Neural cell (in vitro differentiated cells): ENCODE results near the gene POLR2C. TPM values are rescaled to one million over a fixed set of nuclear protein-coding genes. Genes with fewer than 3 reads are reported as not detected.

Source experiments
- H2AFZ ChIP-seq: fragments of 200-600, 300-800 bp; sonication (generic), shearing (Covaris generic); 2 replicates; pipeline ENCODE4 v1.6.0; 2014; ENCODE audit warnings: low read depth, mild to moderate bottlenecking, antibody characterized with exemption, low read length, moderate library complexity
- H3F3A ChIP-seq: fragments of 200-600 bp; shearing (Covaris generic); 2 replicates; pipeline ENCODE4 v1.6.1; 2016; ENCODE audit warnings: mild to moderate bottlenecking, moderate library complexity, mixed read lengths, antibody characterized with exemption, low read length; ENCODE audit not compliant: insufficient read depth, poor library complexity, severe bottlenecking
- H3K27ac ChIP-seq: fragments of 200-600, 300-800 bp; sonication (generic), shearing (Covaris generic); 2 replicates; pipeline ENCODE4 v1.5.1; 2014; ENCODE audit warnings: mild to moderate bottlenecking, low read length, moderate library complexity
- H3K27me3 ChIP-seq: fragments of 300-800, 200-600 bp; sonication (generic), shearing (Covaris generic); 2 replicates; pipeline ENCODE4 v1.6.0; 2014; ENCODE audit warnings: mild to moderate bottlenecking, low read depth, low read length, moderate library complexity; ENCODE audit not compliant: insufficient read depth
- H3K36me3 ChIP-seq: fragments of 300-800, 200-600 bp; sonication (generic), shearing (Covaris generic); 2 replicates; pipeline ENCODE4 v1.5.1; 2014; ENCODE audit warnings: mild to moderate bottlenecking, antibody characterized with exemption, low read length, moderate library complexity; ENCODE audit not compliant: insufficient read depth
- H3K4me2 ChIP-seq: fragments of 300-800, 200-600 bp; sonication (generic), shearing (Covaris generic); 2 replicates; pipeline ENCODE4 v1.6.0; 2014; ENCODE audit warnings: mild to moderate bottlenecking, low read length
- H3K4me3 ChIP-seq: fragments of 300-800, 200-600 bp; sonication (generic), shearing (Covaris generic); 2 replicates; pipeline ENCODE4 v1.5.1; 2014; ENCODE audit warnings: mild to moderate bottlenecking, low read length, moderate library complexity
- H3K79me2 ChIP-seq: fragments of 200-600 bp; shearing (Covaris generic); replicated peaks from 2 replicates; pipeline ENCODE4 v1.6.0; 2014; ENCODE audit warnings: mild to moderate bottlenecking, low read length, moderate library complexity; ENCODE audit not compliant: insufficient read depth
- H3K9ac ChIP-seq: fragments of 300-800, 200-600 bp; sonication (generic), shearing (Covaris generic); 2 replicates; pipeline ENCODE4 v1.6.1; 2016; ENCODE audit warnings: mild to moderate bottlenecking, low read length, mixed read lengths
- H3K9me2 ChIP-seq: fragments of 200-600 bp; shearing (Covaris generic); 2 replicates; pipeline ENCODE4 v1.6.1; 2016; ENCODE audit warnings: mild to moderate bottlenecking, low read length, mixed read lengths; ENCODE audit not compliant: insufficient read depth
- H3K9me3 ChIP-seq: fragments of 200-600, 300-800 bp; sonication (generic), shearing (Covaris generic); 2 replicates; pipeline ENCODE4 v1.6.1; 2016; ENCODE audit warnings: mild to moderate bottlenecking, mixed run types, low read length, moderate library complexity, mixed read lengths
- H4K20me1 ChIP-seq: fragments of 200-600 bp; shearing (Covaris generic); 2 replicates; pipeline ENCODE4 v1.6.1; 2016; ENCODE audit warnings: mild to moderate bottlenecking, mixed run types; ENCODE audit not compliant: insufficient read depth
- CTCF ChIP-seq: fragments of 450-650 bp; IDR thresholded peaks from 2 replicates; pipeline ENCODE4 v1.5.1; 2014; ENCODE audit warnings: antibody characterized with exemption, mild to moderate bottlenecking, moderate library complexity; ENCODE audit not compliant: poor library complexity, severe bottlenecking
- EP300 ChIP-seq: fragments of 450-650 bp; conservative IDR thresholded peaks from 2 replicates; pipeline ENCODE4 v1.6.1; 2014; ENCODE audit warnings: antibody characterized with exemption, mild to moderate bottlenecking, moderate library complexity; ENCODE audit not compliant: poor library complexity, severe bottlenecking
- EZH2 ChIP-seq: fragments of 200-600, 300-800 bp; shearing (Covaris generic), sonication (generic); IDR thresholded peaks from 2 replicates; pipeline ENCODE4 v1.6.1; 2014; ENCODE audit warnings: antibody characterized with exemption, low read length, borderline replicate concordance, mild to moderate bottlenecking; ENCODE audit not compliant: insufficient read depth, poor library complexity, severe bottlenecking
- MXI1 ChIP-seq: fragments of 450-650 bp; conservative IDR thresholded peaks from 2 replicates; pipeline ENCODE4 v1.6.1; 2014; ENCODE audit warnings: antibody characterized with exemption, mild to moderate bottlenecking; ENCODE audit not compliant: poor library complexity, severe bottlenecking
- POLR2AphosphoS5 ChIP-seq: IDR thresholded peaks from 2 replicates; pipeline ENCODE4 v1.6.1; 2012
- RAD21 ChIP-seq: fragments of 450-650 bp; conservative IDR thresholded peaks from 2 replicates; pipeline ENCODE4 v1.6.1; 2014; ENCODE audit warnings: antibody characterized with exemption, mild to moderate bottlenecking, moderate library complexity
- REST ChIP-seq: IDR thresholded peaks from 2 replicates; pipeline ENCODE4 v1.6.1; 2012; ENCODE audit warnings: borderline replicate concordance
- SMC3 ChIP-seq: fragments of 450-650 bp; conservative IDR thresholded peaks from 2 replicates; pipeline ENCODE4 v1.6.1; 2014; ENCODE audit warnings: antibody characterized with exemption, mild to moderate bottlenecking, moderate library complexity; ENCODE audit not compliant: poor library complexity
- TAF1 ChIP-seq: IDR thresholded peaks from 2 replicates; pipeline ENCODE4 v1.6.1; 2012; ENCODE audit warnings: low read depth
- polyA plus RNA-seq: library from polyadenylated mRNA; depleted of rRNA; stranded (reverse); fragments of >200 nt; gene quantifications from 2 replicates; pipeline ENCODE4 v1.2.3, GENCODE V29; 2014

The POLR2C gene
- polyA plus RNA-seq, 1 donor from 2014 or later = 109 TPM

- Histone ChIP-seq H2AFZ (peak overlapping the region; percentile 53), H3K79me2 (peaks cover 41% of the 10 kb centered on the region), H4K20me1 (peaks cover 4% of the 10 kb centered on the region), H3K4me3 (peak overlapping the region; percentile 89), H3K27ac (peak overlapping the region; percentile 76), H3K4me2 (peak overlapping the region; percentile 68), H3F3A (no peaks in the 10 kb centered on the region), H3K27me3 (no peaks in the 10 kb centered on the region), H3K9ac (peak overlapping the region; percentile 81), H3K36me3 (no peaks in the 10 kb centered on the region), H3K9me2 (no peaks in the 10 kb centered on the region), H3K9me3 (no peaks in the 10 kb centered on the region)
- TF ChIP-seq SMC3 (no peak), EP300 (no peak), CTCF (no peak), TAF1 (no peak), EZH2 (no peak), RAD21 (no peak), MXI1 (no peak), REST (no peak), POLR2AphosphoS5 (no peak)
Measured at GRCh38 chr16:57479976-57480753, 17.7 kb downstream of the POLR2C start.

- Histone ChIP-seq H3K9me2 (no peaks in the 10 kb centered on the region), H3K79me2 (peaks cover 41% of the 10 kb centered on the region), H3K9me3 (no peaks in the 10 kb centered on the region), H2AFZ (no peak overlapping the region), H4K20me1 (peaks cover 4% of the 10 kb centered on the region), H3K27ac (no peak overlapping the region), H3K4me2 (no peak overlapping the region), H3K27me3 (no peaks in the 10 kb centered on the region), H3F3A (no peaks in the 10 kb centered on the region), H3K4me3 (no peak overlapping the region), H3K36me3 (no peaks in the 10 kb centered on the region), H3K9ac (no peak overlapping the region)
- TF ChIP-seq REST = no peak
- no peak for TF ChIP-seq CTCF
- TF ChIP-seq RAD21 = no peak
- no peak for TF ChIP-seq SMC3
- no peak for TF ChIP-seq MXI1
- no peak for TF ChIP-seq EP300
- TF ChIP-seq EZH2 = no peak
- no peak for TF ChIP-seq TAF1
- no peak for TF ChIP-seq POLR2AphosphoS5
Measured at GRCh38 chr16:57480754-57481230, 18.3 kb downstream of the POLR2C start.
